ENCODE results near the gene KRTAP5-1. TPM values are rescaled to one million over a fixed set of nuclear protein-coding genes. Genes with fewer than 3 reads are reported as not detected.
"Not testable (repeated sequence)": the region's sequence is repeated elsewhere in the genome, so short reads cannot be mapped to it uniquely, and the experiment has no call there.

KRTAP5-1 gene, protein sequence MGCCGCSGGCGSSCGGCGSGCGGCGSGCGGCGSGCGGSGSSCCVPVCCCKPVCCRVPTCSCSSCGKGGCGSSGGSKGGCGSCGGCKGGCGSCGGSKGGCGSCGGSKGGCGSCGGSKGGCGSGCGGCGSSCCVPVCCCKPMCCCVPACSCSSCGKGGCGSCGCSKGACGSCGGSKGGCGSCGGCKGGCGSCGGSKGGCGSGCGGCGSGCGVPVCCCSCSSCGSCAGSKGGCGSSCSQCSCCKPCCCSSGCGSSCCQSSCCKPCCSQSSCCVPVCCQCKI
- total RNA-seq (not detected), polyA plus RNA-seq (not detected)
- long read RNA-seq, donor 1: 0 reads
- long read RNA-seq, donor 2: 0 reads

DNA sequence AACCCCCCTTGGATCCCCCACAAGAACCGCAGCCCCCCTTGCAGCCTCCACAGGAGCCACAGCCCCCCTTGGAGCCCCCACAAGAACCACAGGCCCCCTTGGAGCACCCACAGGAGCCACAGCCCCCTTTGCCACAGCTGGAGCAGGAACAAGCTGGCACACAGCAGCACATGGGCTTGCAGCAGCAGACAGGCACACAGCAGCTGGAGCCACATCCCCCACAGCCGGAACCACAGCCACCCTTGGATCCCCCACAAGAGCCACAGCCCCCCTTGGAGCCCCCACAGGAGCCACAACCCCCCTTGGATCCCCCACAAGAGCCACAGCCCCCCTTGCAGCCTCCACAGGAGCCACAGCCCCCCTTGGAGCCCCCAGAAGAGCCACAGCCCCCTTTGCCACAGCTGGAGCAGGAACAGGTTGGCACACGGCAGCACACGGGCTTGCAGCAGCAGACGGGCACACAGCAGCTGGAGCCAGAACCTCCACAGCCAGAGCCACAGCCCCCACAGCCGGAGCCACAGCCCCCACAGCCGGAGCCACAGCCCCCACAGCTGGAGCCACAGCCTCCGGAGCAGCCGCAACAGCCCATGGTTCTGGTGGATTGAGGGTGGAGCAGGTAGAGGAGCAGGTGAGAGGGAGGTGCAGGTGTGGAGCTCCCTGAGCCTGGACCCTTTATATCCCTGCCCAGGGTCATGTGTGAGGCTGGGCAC lies at the start of gene KRTAP5-1:
Gene KRTAP5-1, minus strand, starts transcription at position 623 of the 710 bp plus-strand sequence. Its CDS starts 34 bp downstream, at position 589.
- H3K27me3 ChIP-seq (ENCODE audit: insufficient read depth in 3 of 3, low read length in 2 of 3); ATAC-seq; H3K4me3 ChIP-seq; H3K36me3 ChIP-seq (ENCODE audit: insufficient read depth in 1 of 2, low read depth in 1 of 2); intact Hi-C loops (cut with DNase I); H3K9me3 ChIP-seq; DNase-seq; H3K27ac ChIP-seq: not testable (repeated sequence)
- WGBS, 3 donors: 71 to 74% (median 74%) methylated on average over 8 to 9 of the region's 9 CpGs
- H3K4me1 ChIP-seq: peaks cover 19% of the 10 kb centered on the region

DNA sequence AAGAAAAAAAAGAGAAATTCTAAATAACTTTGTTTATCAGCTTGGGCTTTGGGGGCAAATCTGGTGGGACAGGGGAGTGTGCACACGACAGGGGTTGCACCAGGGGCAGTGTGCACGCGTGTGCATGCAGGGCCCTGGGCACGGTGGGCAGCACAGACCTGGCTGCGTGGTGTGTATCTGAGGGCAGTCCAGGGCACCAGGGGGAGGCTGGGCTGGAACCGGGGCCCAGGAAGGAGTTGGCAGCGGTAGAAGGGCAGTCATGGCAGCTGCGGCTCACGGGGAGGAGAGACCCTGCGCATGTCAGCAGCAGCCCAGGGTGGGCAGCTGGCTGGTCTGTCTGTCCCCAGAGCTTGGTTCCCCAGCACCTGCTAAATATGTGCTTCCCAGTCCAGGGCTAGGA lies 48.8 kb upstream of the KRTAP5-1 start:
- Histone ChIP-seq H3K36me3 (ENCODE audit: insufficient read depth in 1 of 2, low read depth in 1 of 2) (no peaks in the 10 kb centered on the region), H3K27me3 (ENCODE audit: insufficient read depth in 3 of 3, low read length in 2 of 3) (peaks cover 0 to 43% (median 2%) of the 10 kb centered on the region in 3 donors), H3K4me1 (no peaks in the 10 kb centered on the region), H3K4me3 (no peak overlapping the region), H3K9me3 (no peaks in the 10 kb centered on the region), H3K27ac (no peak overlapping the region)
- 41 to 60% (median 49%) methylated on average over 9 to 10 of the region's 10 CpGs for WGBS, 3 donors
- TF ChIP-seq, protein P1, sequence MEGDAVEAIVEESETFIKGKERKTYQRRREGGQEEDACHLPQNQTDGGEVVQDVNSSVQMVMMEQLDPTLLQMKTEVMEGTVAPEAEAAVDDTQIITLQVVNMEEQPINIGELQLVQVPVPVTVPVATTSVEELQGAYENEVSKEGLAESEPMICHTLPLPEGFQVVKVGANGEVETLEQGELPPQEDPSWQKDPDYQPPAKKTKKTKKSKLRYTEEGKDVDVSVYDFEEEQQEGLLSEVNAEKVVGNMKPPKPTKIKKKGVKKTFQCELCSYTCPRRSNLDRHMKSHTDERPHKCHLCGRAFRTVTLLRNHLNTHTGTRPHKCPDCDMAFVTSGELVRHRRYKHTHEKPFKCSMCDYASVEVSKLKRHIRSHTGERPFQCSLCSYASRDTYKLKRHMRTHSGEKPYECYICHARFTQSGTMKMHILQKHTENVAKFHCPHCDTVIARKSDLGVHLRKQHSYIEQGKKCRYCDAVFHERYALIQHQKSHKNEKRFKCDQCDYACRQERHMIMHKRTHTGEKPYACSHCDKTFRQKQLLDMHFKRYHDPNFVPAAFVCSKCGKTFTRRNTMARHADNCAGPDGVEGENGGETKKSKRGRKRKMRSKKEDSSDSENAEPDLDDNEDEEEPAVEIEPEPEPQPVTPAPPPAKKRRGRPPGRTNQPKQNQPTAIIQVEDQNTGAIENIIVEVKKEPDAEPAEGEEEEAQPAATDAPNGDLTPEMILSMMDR (IDR thresholded peaks at IDR 0.05): no peak
- DNase-seq (peak in 1 of 2 donors; percentile 8), ATAC-seq (no peak)
- intact Hi-C loops (cut with DNase I): no loop called here

DNA sequence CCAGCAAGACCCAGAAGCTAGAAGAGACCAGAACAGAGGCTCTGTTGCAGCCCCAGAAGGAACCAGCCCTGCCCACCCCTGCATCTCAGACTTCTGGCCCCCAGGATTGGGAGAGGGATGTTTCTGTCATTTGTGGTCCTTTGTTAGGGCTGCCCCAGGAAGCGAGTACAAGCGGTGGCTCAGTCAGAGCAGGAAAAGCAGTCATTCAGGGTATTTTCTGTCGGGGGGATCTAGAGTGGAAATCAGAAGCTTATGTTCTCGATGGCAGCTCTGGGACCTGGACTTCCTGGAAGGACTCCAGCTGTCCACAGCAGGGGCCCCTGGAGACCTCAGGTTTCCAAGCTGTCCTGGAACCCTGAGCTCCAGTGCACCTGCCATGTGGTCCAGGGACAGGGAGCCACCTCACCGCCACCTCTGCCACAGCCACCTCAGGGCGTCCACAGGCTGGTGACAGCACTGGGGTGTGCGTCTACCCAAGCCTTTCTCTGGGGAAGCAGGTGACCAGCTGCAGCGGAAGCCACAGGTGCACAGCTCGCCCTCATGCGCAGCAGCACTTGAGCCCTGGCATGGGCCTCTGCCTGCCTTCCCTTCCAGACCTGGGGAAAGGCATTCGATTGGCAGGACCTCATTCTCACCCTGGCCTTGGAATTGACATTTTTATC lies 47.1 kb upstream of the KRTAP5-1 start:
- intact Hi-C loops (cut with DNase I): no loop called here
- Histone ChIP-seq H3K4me1 (no peaks in the 10 kb centered on the region), H3K27ac (no peak overlapping the region), H3K4me3 (no peak overlapping the region), H3K27me3 (ENCODE audit: insufficient read depth in 3 of 3, low read length in 2 of 3) (peaks cover 0 to 43% (median 2%) of the 10 kb centered on the region in 3 donors), H3K36me3 (ENCODE audit: insufficient read depth in 1 of 2, low read depth in 1 of 2) (no peaks in the 10 kb centered on the region), H3K9me3 (no peaks in the 10 kb centered on the region)
- ATAC-seq (no peak), DNase-seq (peak in 1 of 2 donors; percentile 34)
- 56 to 66% (median 65%) methylated on average over 11 of the region's 11 CpGs for WGBS, 3 donors
- TF ChIP-seq, protein P1 (IDR thresholded peaks at IDR 0.05): no peak

DNA sequence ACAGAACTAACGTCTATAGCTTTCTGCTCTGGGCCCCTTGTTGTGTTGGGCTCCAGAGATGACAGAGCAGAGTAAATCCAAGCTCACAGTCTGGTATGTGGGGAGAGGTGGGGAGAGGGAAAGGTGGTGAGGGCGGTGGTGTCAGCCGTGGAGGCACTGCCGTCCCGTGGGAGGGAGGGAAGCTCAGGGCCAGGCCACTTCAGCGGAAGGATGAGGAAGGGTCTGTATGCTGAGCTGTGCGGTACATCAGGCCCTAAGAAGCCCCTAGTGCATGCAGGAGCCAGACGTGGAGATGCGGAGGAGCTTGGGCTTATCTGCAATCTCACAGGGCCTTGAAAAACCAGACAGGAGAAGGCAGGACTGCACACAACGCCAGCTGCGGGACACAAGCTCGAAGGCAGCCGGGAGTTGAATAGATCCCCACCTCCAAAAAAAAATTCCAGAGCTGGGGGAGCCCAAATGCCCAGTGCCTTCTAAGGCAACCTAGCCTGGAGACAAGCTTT lies 46.0 kb upstream of the KRTAP5-1 start:
- no peaks in the 10 kb centered on the region for H3K9me3 ChIP-seq
- intact Hi-C loops (cut with DNase I): no loop called here
- no peaks in the 10 kb centered on the region for H3K36me3 ChIP-seq (ENCODE audit: insufficient read depth in 1 of 2, low read depth in 1 of 2)
- H3K4me3 ChIP-seq: no peak overlapping the region
- TF ChIP-seq, protein P1 (IDR thresholded peaks at IDR 0.05): no peak
- peak in 1 of 2 donors; percentile 23 for DNase-seq
- no peak for ATAC-seq
- H3K27me3 ChIP-seq (ENCODE audit: insufficient read depth in 3 of 3, low read length in 2 of 3): peaks cover 0 to 40% (median 2%) of the 10 kb centered on the region in 3 donors
- 70 to 78% (median 77%) methylated on average over 13 of the region's 13 CpGs for WGBS, 3 donors
- no peak overlapping the region for H3K27ac ChIP-seq
- H3K4me1 ChIP-seq: no peaks in the 10 kb centered on the region

DNA sequence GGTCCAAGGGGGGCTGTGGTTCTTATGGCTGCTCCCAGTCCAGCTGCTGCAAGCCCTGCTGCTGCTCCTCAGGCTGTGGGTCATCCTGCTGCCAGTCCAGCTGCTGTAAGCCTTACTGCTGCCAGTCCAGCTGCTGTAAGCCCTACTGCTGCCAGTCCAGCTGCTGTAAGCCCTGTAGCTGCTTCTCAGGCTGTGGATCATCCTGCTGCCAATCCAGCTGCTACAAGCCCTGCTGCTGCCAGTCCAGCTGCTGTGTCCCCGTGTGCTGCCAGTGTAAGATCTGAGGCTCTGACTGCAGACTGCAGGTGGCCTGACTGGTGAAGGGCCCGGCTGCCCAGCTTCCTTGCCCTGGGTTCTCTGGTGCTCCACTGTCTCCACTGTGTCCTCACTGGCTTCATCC lies 45.2 kb upstream of the KRTAP5-1 start:
- DNase-seq (peak in 1 of 2 donors; percentile 26), ATAC-seq (no peak)
- H3K4me1 ChIP-seq: no peaks in the 10 kb centered on the region
- H3K9me3 ChIP-seq: no peaks in the 10 kb centered on the region
- WGBS, 3 donors: 29 to 50% (median 48%) methylated on average over 2 of the region's 2 CpGs
- TF ChIP-seq, protein P1 (IDR thresholded peaks at IDR 0.05): no peak
- intact Hi-C loops (cut with DNase I): no loop called here
- H3K27me3 ChIP-seq (ENCODE audit: insufficient read depth in 3 of 3, low read length in 2 of 3): peaks cover 0 to 40% (median 2%) of the 10 kb centered on the region in 3 donors
- no peak overlapping the region for H3K27ac ChIP-seq
- H3K36me3 ChIP-seq (ENCODE audit: insufficient read depth in 1 of 2, low read depth in 1 of 2): no peaks in the 10 kb centered on the region
- H3K4me3 ChIP-seq: no peak overlapping the region
